ENCODE results near the gene TDRD5.

The TDRD5 gene

DNA sequence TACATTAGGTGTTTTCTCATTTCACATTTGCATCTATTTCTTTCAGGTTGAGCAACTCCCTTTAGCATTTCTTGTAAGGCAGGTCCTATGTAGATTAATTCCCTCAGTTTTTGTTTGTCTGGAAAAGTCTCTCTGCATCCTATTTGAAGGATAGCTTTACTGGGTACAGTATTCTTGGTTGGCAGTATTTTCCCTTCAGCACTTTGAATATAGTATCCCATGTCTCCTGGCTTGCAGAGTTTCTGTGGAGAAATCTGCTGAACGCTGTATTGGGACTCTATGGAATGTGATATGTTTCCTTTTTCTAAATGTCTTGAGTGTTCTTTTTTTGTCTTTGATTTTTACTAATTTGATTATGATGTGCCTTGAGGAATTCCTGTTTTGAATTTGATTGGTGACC lies 122.5 kb downstream of the TDRD5 start:
- no peak for TF ChIP-seq CTCF (conservative IDR thresholded peaks at IDR 0.05; ENCODE audit: low read length)
- DNase-seq (ENCODE audit: low read depth), result no peak
- H3K4me3 ChIP-seq (ENCODE audit: low read length), result no peak overlapping the region

GRCh38 chr1:179714623-179715022 lies 123.0 kb downstream of the TDRD5 start:
- H3K4me3 ChIP-seq (ENCODE audit: low read length), result no peak overlapping the region
- no peak for TF ChIP-seq CTCF (conservative IDR thresholded peaks at IDR 0.05; ENCODE audit: low read length)
- no peak for DNase-seq (ENCODE audit: low read depth)

DNA sequence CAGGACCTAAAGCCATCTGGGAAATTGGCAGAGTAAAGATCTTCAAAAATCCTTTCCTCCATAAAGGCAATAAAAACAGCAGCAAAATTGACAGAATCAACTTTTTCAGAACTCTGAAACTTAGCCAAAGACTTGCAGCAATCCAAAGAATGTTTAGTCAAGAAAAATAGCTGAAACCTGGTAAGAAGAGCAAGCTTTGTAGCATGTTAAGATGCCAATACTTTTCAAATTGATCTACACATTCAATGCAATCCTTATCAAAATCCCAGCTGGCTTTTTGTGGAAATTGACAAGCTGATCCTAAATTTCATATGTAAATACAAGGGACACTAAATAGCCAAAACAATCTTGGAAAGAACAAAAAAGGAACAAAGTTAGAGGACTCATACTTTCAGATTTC lies 127.6 kb downstream of the TDRD5 start:
- H3K4me3 ChIP-seq (ENCODE audit: low read length), result no peak overlapping the region
- TF ChIP-seq CTCF (conservative IDR thresholded peaks at IDR 0.05; ENCODE audit: low read length), result no peak
- no peak for DNase-seq (ENCODE audit: low read depth)

DNA sequence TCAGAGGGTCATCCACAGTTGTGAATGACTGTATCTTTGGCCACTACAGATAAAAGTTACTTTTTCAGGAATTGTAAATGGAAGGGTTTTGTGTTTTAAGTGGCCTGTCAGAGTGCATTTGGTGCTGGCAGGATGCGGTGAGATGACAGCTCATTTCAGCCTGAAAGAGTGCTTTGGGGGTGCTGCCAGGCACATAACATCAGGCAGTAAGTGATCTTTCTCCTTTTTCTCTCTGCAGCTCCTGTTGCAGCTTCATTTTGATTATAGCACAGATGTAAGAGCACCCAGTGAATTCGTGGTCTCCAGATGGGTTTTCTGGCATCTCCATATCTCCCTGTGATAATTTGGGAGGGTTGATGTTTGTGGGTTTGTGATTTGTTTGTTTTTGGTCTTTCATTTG lies 136.6 kb downstream of the TDRD5 start:
- no peak overlapping the region for H3K4me3 ChIP-seq (ENCODE audit: low read length)
- TF ChIP-seq CTCF (conservative IDR thresholded peaks at IDR 0.05; ENCODE audit: low read length), result no peak
- no peak for DNase-seq (ENCODE audit: low read depth)

- no peak overlapping the region for H3K4me3 ChIP-seq (ENCODE audit: low read length)
- no peak for TF ChIP-seq CTCF (conservative IDR thresholded peaks at IDR 0.05; ENCODE audit: low read length)
- DNase-seq (ENCODE audit: low read depth), result no peak
These were observed 138.2 kb downstream of the TDRD5 start for GRCh38 chr1:179729881-179730280.

GRCh38 chr1:179731643-179732042 lies 140.0 kb downstream of the TDRD5 start:
- no peak overlapping the region for H3K4me3 ChIP-seq (ENCODE audit: low read length)
- no peak for DNase-seq (ENCODE audit: low read depth)
- TF ChIP-seq CTCF (conservative IDR thresholded peaks at IDR 0.05; ENCODE audit: low read length), result no peak
